Measurements from ENCODE around the gene PRICKLE2.

DNA sequence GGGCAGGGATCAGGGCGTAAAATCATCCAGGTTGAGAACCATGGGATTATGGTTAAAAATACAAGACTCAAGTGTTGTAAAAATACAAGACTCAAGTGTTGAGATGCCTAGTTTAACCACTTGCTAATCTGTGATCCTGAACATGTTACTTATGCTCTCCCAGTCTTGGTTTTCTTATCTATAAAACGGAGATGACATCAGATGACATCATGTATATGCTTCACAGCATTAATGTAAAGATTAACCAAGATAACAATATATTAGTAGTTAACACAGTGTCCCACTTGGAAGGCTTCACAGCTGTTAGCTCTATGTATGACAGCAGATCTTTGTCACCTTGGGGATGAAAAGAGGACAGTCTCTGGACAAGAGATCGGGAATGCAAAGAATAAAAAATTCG is 96.2 kb downstream of the PRICKLE2 start:
- TF ChIP-seq CTCF (IDR thresholded peaks at IDR 0.05) (no peak), POLR2A (IDR thresholded peaks at IDR 0.05) (no peak)

All from testis (tissue), 2 donors.